Mammary epithelial cell (primary cell): Measurements from ENCODE around the gene SRP68.

Source experiments
- EZH2 ChIP-seq: IDR thresholded peaks from 2 replicates; pipeline ENCODE4 v1.6.1; 2012; ENCODE audit warnings: low read length, inconsistent platforms, borderline replicate concordance
- TF ChIP-seq, protein P1 (sequence below), 2 donors: IDR thresholded peaks in 1 of 2; conservative IDR thresholded peaks in 1 of 2; 2 replicates each; pipeline ENCODE4 v1.5.1; 2011 to 2012; ENCODE audit warnings: inconsistent platforms in 2 of 2, low read length in 2 of 2, mild to moderate bottlenecking in 2 of 2, control low read depth in 1 of 2, low read depth in 1 of 2; ENCODE audit not compliant: insufficient read depth in 1 of 2; ENCODE audit errors: extremely low read depth in 1 of 2

DNA sequence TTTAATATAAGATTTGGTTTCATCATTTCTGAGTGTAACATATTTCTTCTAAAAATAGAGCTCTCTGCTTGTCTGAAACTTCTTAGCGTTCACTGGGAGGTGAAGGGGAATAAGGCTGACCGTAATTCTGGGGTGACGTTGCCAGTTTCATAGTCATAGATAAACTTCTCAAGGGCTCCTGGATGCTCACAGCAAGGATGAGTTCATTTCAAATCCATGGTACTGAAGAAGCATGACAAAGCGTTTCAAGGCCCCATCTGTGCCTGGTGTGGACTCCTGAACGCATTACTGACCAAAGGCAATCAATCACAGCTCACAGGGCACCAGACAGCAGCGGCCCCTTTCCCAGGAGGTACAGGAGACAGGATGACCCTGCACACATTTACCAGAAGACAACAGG lies 33.2 kb downstream of the SRP68 start:
- TF ChIP-seq, protein P1, sequence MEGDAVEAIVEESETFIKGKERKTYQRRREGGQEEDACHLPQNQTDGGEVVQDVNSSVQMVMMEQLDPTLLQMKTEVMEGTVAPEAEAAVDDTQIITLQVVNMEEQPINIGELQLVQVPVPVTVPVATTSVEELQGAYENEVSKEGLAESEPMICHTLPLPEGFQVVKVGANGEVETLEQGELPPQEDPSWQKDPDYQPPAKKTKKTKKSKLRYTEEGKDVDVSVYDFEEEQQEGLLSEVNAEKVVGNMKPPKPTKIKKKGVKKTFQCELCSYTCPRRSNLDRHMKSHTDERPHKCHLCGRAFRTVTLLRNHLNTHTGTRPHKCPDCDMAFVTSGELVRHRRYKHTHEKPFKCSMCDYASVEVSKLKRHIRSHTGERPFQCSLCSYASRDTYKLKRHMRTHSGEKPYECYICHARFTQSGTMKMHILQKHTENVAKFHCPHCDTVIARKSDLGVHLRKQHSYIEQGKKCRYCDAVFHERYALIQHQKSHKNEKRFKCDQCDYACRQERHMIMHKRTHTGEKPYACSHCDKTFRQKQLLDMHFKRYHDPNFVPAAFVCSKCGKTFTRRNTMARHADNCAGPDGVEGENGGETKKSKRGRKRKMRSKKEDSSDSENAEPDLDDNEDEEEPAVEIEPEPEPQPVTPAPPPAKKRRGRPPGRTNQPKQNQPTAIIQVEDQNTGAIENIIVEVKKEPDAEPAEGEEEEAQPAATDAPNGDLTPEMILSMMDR (conservative IDR thresholded peaks at IDR 0.05 in 1 of 2, IDR thresholded peaks at IDR 0.05 in 1 of 2; ENCODE audit: extremely low read depth in 1 of 2, insufficient read depth in 1 of 2, low read depth in 1 of 2, low read length in 2 of 2), result no peak
- TF ChIP-seq EZH2, result no peak
